HFF-Myc (cell line): ENCODE results near the gene TNRC6A.
"Not testable (repeated sequence)": the region's sequence is repeated elsewhere in the genome, so short reads cannot be mapped to it uniquely, and the experiment has no call there.

ENCODE experiments used
- DNase-seq: peaks from one replicate; pipeline ENCODE4 v3.0.0-alpha.2; 2011; ENCODE audit warnings: low read depth; ENCODE audit errors: extremely low read depth
- H3K4me3 ChIP-seq: replicated peaks from 2 replicates; pipeline ENCODE4 v1.5.1; 2011; ENCODE audit warnings: low read depth, mild to moderate bottlenecking, control low read depth, low read length
- TF ChIP-seq, protein P1 (sequence below): IDR thresholded peaks from 2 replicates; pipeline ENCODE4 v1.5.1; 2012; ENCODE audit warnings: mild to moderate bottlenecking, low read depth, low read length, control low read depth; ENCODE audit errors: missing control alignments

Gene TNRC6A

DNA sequence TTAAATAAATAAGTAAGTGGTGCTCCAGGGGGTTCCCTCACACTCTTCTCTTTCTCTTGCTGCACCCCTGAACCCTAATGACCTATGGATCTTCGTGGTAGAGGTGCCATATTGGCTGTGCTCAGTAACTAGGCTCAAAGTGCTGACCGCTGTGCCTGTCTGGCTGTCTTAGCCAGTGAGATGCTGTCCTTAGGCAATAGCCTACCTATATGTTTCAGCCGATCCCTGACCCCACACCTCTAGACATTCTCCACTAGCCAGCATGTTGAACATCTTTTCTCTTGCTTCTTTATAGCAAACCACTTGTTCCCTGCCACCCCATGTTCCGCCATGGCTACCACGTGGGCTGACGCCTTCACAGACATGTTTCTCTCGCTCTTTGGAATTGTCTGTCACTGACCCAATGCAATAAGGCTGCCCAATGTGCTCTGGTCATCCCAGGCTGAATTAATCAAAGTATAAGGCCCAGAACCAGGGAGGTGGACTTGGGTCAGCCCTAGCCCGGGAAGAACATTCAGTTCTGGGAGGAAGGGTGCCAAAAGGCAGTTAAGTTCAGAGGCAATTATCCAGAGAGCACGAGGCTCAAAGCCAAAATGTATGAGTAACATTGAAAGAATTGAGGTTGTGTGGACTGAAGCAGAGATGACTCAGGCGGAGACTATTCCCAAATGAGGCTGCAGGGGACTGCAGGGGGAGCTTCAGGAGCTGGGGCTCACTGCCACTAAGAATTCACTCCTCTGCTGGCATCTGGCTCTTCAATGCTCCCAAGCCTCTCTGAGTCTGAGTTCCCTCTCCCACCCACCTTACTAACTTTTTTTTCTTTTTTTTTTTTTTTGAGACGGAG lies 28.7 kb upstream of the TNRC6A start:
- TF ChIP-seq, protein P1, sequence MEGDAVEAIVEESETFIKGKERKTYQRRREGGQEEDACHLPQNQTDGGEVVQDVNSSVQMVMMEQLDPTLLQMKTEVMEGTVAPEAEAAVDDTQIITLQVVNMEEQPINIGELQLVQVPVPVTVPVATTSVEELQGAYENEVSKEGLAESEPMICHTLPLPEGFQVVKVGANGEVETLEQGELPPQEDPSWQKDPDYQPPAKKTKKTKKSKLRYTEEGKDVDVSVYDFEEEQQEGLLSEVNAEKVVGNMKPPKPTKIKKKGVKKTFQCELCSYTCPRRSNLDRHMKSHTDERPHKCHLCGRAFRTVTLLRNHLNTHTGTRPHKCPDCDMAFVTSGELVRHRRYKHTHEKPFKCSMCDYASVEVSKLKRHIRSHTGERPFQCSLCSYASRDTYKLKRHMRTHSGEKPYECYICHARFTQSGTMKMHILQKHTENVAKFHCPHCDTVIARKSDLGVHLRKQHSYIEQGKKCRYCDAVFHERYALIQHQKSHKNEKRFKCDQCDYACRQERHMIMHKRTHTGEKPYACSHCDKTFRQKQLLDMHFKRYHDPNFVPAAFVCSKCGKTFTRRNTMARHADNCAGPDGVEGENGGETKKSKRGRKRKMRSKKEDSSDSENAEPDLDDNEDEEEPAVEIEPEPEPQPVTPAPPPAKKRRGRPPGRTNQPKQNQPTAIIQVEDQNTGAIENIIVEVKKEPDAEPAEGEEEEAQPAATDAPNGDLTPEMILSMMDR: peak; percentile 52
- H3K4me3 ChIP-seq: 0 out of 2 replicates have a peak overlapping the region, but pooled peaks have one; percentile 11
- DNase-seq: peak; percentile 99

GRCh38 chr16:24701521-24701951 lies 27.9 kb upstream of the TNRC6A start:
- peak; percentile 37 for DNase-seq
- TF ChIP-seq, protein P1: no peak
- H3K4me3 ChIP-seq: 0 out of 2 replicates have a peak overlapping the region, but pooled peaks have one; percentile 11

GRCh38 chr16:24707760-24708159 lies 21.7 kb upstream of the TNRC6A start:
- H3K4me3 ChIP-seq, DNase-seq: not testable (repeated sequence)

- H3K4me3 ChIP-seq: no peak overlapping the region
- no peak for DNase-seq
- TF ChIP-seq, protein P1: no peak
Measured at GRCh38 chr16:24713379-24713778, 16.1 kb upstream of the TNRC6A start.

DNA sequence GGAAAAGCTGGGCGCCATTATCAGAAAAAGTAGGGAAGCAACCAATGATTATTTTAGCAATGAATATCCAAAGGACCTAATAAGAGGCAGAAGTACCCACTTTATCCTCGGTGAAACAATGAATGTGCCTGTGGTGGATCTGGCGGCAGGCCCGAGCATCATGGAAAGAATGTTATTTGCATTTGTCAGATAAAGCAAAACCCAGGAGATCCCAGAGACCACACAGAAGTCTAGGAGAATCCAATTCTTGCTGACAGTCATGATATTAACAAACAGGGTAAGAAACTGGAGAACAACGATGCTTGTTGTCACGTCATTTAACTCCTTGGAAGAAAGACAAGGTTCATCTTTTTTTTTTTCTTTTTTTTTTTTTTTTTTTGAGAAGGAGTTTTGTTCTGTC lies 12.0 kb upstream of the TNRC6A start:
- TF ChIP-seq, protein P1: no peak
- no peak overlapping the region for H3K4me3 ChIP-seq
- no peak for DNase-seq

- DNase-seq: no peak
- TF ChIP-seq, protein P1: no peak
- H3K4me3 ChIP-seq: no peak overlapping the region
Measured at GRCh38 chr16:24718967-24719521, 10.4 kb upstream of the TNRC6A start.

DNA sequence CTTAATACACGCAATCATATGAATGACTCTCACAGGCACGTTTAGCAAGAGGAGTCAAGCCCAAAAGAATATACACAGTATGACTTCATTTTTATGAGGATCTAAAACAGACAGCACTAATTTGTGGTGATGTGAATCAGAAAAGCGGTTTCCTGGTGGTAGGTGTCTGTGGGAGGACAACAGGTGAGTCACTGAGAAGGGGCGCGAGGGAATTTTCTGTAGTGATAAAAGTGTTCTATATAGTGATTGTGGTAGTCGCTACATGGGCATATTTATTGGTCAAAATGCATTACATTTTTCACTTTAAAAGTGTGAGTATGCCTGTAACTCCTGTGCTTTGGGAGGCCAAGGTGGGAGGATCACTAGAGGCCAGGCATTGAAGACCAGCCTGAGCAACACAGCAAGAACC lies 7.6 kb upstream of the TNRC6A start:
- no peak overlapping the region for H3K4me3 ChIP-seq
- TF ChIP-seq, protein P1: no peak
- DNase-seq: no peak
